Gastroesophageal sphincter (tissue), 4 donors: Measurements from ENCODE around the gene DOK7. TPM values are rescaled to one million over a fixed set of nuclear protein-coding genes. Genes with fewer than 3 reads are reported as not detected.
"Not testable (repeated sequence)": the region's sequence is repeated elsewhere in the genome, so short reads cannot be mapped to it uniquely, and the experiment has no call there.

Experiments
- ATAC-seq: fragments of 150-250 bp; one replicate; pipeline ENCODE4 v1.9.1; 2016; ENCODE audit warnings: mild to moderate bottlenecking, moderate library complexity
- H3K27ac ChIP-seq, 4 donors: fragments of 200-600 bp; sonication (generic) in 3 of 4; 1 replicate in 3 of 4; 2 replicates in 1 of 4; pipeline ENCODE4 v1.5.1; 2016 to 2019
- H3K27me3 ChIP-seq: fragments of 200-600 bp; sonication (generic); one replicate; pipeline ENCODE4 v1.5.1; 2019
- H3K36me3 ChIP-seq, 2 donors: fragments of 200-600 bp; sonication (generic); one replicate each; pipeline ENCODE4 v1.5.1; 2019; ENCODE audit warnings: control low read depth in 1 of 2
- H3K4me1 ChIP-seq, 3 donors: fragments of 200-600 bp; sonication (generic); 1 replicate in 2 of 3; 2 replicates in 1 of 3; pipeline ENCODE4 v1.5.1; 2016 to 2019; ENCODE audit warnings: control low read depth in 2 of 3
- H3K4me3 ChIP-seq, 2 donors: fragments of 200-600 bp; sonication (generic); one replicate each; pipeline ENCODE4 v1.5.1; 2019; ENCODE audit warnings: mild to moderate bottlenecking in 1 of 2, moderate library complexity in 1 of 2
- H3K9me3 ChIP-seq, 3 donors: fragments of 200-600 bp; sonication (generic); one replicate each; pipeline ENCODE4 v1.5.1; 2017 to 2019; ENCODE audit warnings: control low read depth in 2 of 3
- EP300 ChIP-seq: sonication (generic); formaldehyde crosslinking; IDR thresholded peaks from one replicate; pipeline ENCODE4 v1.6.1; 2017; ENCODE audit warnings: antibody characterized with exemption, mild to moderate bottlenecking
- POLR2A ChIP-seq, 2 donors: fragments of 450-650 bp; IDR thresholded peaks; one replicate each; pipeline ENCODE4 v1.6.1; 2017; ENCODE audit warnings: antibody characterized with exemption in 2 of 2, mild to moderate bottlenecking in 2 of 2, moderate library complexity in 1 of 2
- POLR2AphosphoS5 ChIP-seq: sonication (generic); formaldehyde crosslinking; IDR thresholded peaks from one replicate; pipeline ENCODE4 v1.6.1; 2017; ENCODE audit warnings: antibody characterized with exemption
- WGBS, 2 donors: methylation state at CpG; one replicate each; pipeline ENCODE4 v1.1.5; 2018; ENCODE audit warnings: low coverage in 1 of 2; 5-methylcytosine and 5-hydroxymethylcytosine counted together
- total RNA-seq, 4 donors: library from RNA; depleted of rRNA; stranded (reverse); fragments of >200 nt; gene quantifications; one replicate each; pipeline ENCODE4 v1.1.0, GENCODE V29; 2016
- TF ChIP-seq, protein P1 (sequence below), 4 experiments: fragments of 200-600 bp in 2 of 4; fragments of 450-650 bp in 2 of 4; sonication (generic) in 1 of 4; IDR thresholded peaks; one replicate each; pipeline ENCODE4 v1.5.1; 2017 to 2019; ENCODE audit warnings: antibody characterized with exemption in 4 of 4, mild to moderate bottlenecking in 2 of 4, moderate library complexity in 2 of 4

DOK7 gene
- total RNA-seq, 4 donors from 2014 or later, result 0.32 to 5.3 (median 2.8) TPM

DNA sequence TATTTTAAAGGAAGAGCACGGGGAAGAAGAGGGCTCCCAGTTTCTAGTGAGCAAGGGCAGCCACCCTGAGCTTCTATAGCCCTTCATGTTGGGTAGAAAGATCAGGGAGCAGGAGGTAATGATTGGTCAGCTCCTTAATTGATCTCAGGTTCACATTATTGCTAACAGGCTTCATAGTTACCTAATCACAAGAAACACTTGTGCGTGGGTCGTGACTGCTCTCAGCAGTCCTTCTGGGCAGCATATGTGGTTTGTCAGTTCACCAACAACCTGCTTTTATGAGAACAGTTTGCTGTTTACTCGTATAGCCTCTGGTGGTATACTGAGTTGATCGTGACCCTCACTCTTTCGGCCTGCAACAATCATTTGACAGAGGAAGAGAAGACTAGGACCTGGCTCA lies 4.7 kb upstream of the DOK7 start:
- Histone ChIP-seq H3K36me3 (no peaks in the 10 kb centered on the region), H3K9me3 (peaks cover 0 to 27% (median 0%) of the 10 kb centered on the region in 3 donors), H3K4me1 (peaks cover 0 to 25% (median 0%) of the 10 kb centered on the region in 3 donors), H3K4me3 (no peak overlapping the region), H3K27ac (no peak overlapping the region), H3K27me3 (peaks cover 5% of the 10 kb centered on the region)
- no peak for ATAC-seq
- 86 to 91% methylated on average over 3 to 6 of the region's 6 CpGs for WGBS, 2 donors
- TF ChIP-seq POLR2A (IDR thresholded peaks at IDR 0.05) (no peak), EP300 (no peak), POLR2AphosphoS5 (no peak)
- TF ChIP-seq, protein P1, sequence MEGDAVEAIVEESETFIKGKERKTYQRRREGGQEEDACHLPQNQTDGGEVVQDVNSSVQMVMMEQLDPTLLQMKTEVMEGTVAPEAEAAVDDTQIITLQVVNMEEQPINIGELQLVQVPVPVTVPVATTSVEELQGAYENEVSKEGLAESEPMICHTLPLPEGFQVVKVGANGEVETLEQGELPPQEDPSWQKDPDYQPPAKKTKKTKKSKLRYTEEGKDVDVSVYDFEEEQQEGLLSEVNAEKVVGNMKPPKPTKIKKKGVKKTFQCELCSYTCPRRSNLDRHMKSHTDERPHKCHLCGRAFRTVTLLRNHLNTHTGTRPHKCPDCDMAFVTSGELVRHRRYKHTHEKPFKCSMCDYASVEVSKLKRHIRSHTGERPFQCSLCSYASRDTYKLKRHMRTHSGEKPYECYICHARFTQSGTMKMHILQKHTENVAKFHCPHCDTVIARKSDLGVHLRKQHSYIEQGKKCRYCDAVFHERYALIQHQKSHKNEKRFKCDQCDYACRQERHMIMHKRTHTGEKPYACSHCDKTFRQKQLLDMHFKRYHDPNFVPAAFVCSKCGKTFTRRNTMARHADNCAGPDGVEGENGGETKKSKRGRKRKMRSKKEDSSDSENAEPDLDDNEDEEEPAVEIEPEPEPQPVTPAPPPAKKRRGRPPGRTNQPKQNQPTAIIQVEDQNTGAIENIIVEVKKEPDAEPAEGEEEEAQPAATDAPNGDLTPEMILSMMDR (IDR thresholded peaks at IDR 0.05), result no peak

- not testable (repeated sequence) for ATAC-seq, H3K27ac ChIP-seq, H3K36me3 ChIP-seq, H3K4me3 ChIP-seq
- H3K27me3 ChIP-seq, result peaks cover 13% of the 10 kb centered on the region
- peaks cover 0 to 33% (median 0%) of the 10 kb centered on the region in 3 donors for H3K4me1 ChIP-seq
- peaks cover 0 to 27% (median 0%) of the 10 kb centered on the region in 3 donors for H3K9me3 ChIP-seq
- 50 to 60% methylated on average over 1 to 2 of the region's 5 CpGs for WGBS, 2 donors
Observed at GRCh38 chr4:3459156-3459555, 4.0 kb upstream of the DOK7 start.

DNA sequence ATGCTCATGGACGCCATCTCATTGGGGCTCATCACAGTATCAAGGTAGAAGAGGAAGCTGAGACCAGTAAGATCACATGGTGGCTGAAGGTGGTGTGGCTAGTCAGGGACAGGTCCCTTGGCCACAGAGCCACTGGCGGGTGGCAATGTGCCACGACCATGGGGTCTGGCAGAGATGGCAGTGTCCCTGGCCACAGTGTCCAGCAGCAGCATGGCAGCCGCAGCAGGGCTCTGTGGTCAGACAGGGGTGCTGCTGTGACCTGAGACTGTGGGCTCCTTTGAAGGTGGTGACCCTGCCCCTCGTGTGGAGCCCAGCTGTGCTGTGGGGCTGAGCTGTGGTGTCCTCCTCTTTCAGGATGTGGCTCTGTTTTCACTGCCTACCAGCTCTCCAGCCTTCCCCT lies 2.2 kb upstream of the DOK7 start:
- Histone ChIP-seq H3K36me3 (no peaks in the 10 kb centered on the region), H3K4me1 (peaks cover 0 to 33% (median 0%) of the 10 kb centered on the region in 3 donors), H3K27ac (peak overlapping the region in 1 of 4 donors; percentile 55), H3K4me3 (no peak overlapping the region), H3K9me3 (peaks cover 0 to 9% (median 0%) of the 10 kb centered on the region in 3 donors), H3K27me3 (peaks cover 19% of the 10 kb centered on the region)
- TF ChIP-seq, protein P1 (IDR thresholded peaks at IDR 0.05), result no peak
- TF ChIP-seq EP300, result no peak
- no peak for TF ChIP-seq POLR2A (IDR thresholded peaks at IDR 0.05)
- no peak for TF ChIP-seq POLR2AphosphoS5
- 92% methylated on average over 2 to 4 of the region's 5 CpGs for WGBS, 2 donors
- ATAC-seq, result no peak

DNA sequence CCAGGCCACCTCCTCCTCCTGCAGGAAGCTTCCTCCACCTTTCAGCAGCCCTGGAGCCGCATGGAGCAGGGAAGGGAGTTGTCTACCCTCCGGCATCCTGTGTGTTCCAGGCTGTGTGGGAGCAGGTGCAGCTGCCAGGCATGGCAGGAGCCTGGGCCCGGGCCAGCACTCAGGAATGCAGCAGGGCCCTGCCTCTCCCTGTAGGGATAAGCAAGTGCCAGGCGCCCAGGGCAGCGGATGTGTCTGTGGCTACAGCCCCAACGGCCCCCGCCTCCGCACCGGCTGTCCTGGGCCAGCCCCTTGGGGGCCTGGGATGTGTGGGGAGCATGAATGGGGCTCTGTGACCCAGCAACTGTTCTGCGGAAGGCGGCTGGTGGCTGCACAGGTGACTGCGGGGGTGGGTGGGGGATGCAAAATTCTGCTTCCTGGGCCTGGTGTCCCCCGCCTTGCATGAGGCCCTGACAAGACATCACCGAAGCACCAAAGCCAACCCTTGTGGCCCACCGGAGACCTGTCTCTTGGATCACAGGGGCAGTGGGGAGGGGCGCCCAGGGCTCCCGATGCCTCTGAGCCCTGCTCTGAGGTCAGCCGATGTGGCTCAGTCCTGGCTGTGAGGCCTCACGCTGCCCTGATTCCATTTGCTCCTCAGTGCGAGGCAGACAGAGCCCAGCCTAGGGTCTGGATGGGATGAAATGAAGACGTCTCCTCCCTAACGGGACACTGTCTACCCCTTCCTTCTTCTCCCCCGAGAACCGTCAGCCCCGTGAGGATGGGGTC lies 1.4 kb upstream of the DOK7 start:
- Histone ChIP-seq H3K9me3 (peaks cover 0 to 2% (median 0%) of the 10 kb centered on the region in 3 donors), H3K36me3 (no peaks in the 10 kb centered on the region), H3K27ac (peak overlapping the region in 1 of 4 donors; percentile 55), H3K27me3 (peaks cover 19% of the 10 kb centered on the region), H3K4me1 (peaks cover 0 to 33% (median 0%) of the 10 kb centered on the region in 3 donors), H3K4me3 (no peak overlapping the region)
- TF ChIP-seq POLR2A (IDR thresholded peaks at IDR 0.05), result no peak
- TF ChIP-seq POLR2AphosphoS5, result peak; percentile 43
- ATAC-seq, result peak; percentile 75
- WGBS, 2 donors, result no CpG with 5 or more reads among the region's 25 CpGs

GRCh38 chr4:3462321-3462789 lies 751 bp upstream of the DOK7 start:
- ATAC-seq, result peak; percentile 13
- TF ChIP-seq, protein P1 (IDR thresholded peaks at IDR 0.05), result no peak
- TF ChIP-seq POLR2AphosphoS5, result no peak
- no peak for TF ChIP-seq POLR2A (IDR thresholded peaks at IDR 0.05)
- TF ChIP-seq EP300, result no peak
- Histone ChIP-seq H3K27me3 (peaks cover 19% of the 10 kb centered on the region), H3K9me3 (no peaks in the 10 kb centered on the region), H3K36me3 (no peaks in the 10 kb centered on the region), H3K4me1 (peaks cover 0 to 33% (median 0%) of the 10 kb centered on the region in 3 donors), H3K4me3 (no peak overlapping the region), H3K27ac (peak overlapping the region in 2 of 4 donors; percentile 50 to 55)
- no CpG with 5 or more reads among the region's 10 CpGs for WGBS, 2 donors
